Measurements from ENCODE around the gene BRINP2.

The BRINP2 gene

GRCh38 chr1:177306019-177306415 lies 135.3 kb downstream of the BRINP2 start:
- Histone ChIP-seq H3K27ac (ENCODE audit: low read depth, low read length, poor library complexity, severe bottlenecking) (no peak overlapping the region), H3K9ac (ENCODE audit: low read length) (no peak overlapping the region), H3K9me3 (ENCODE audit: low read length) (no peaks in the 10 kb centered on the region), H4K20me1 (ENCODE audit: insufficient read depth, low read length) (no peaks in the 10 kb centered on the region), H3K27me3 (ENCODE audit: insufficient read depth, low read length) (no peaks in the 10 kb centered on the region), H3K4me1 (ENCODE audit: insufficient read depth, low read length, severe bottlenecking) (no peaks in the 10 kb centered on the region), H3K36me3 (ENCODE audit: insufficient read depth, low read length) (no peaks in the 10 kb centered on the region), H3F3A (ENCODE audit: insufficient read depth, low read length) (no peaks in the 10 kb centered on the region), H3K4me3 (ENCODE audit: low read depth, low read length, poor library complexity, severe bottlenecking) (no peak overlapping the region), H3K9me2 (ENCODE audit: low read depth, low read length) (no peaks in the 10 kb centered on the region), H3K79me2 (ENCODE audit: insufficient read depth, low read length) (no peaks in the 10 kb centered on the region), H2AFZ (ENCODE audit: low read length) (no peak overlapping the region), H3K4me2 (ENCODE audit: low read length) (no peak overlapping the region)
- TF ChIP-seq, protein P1, sequence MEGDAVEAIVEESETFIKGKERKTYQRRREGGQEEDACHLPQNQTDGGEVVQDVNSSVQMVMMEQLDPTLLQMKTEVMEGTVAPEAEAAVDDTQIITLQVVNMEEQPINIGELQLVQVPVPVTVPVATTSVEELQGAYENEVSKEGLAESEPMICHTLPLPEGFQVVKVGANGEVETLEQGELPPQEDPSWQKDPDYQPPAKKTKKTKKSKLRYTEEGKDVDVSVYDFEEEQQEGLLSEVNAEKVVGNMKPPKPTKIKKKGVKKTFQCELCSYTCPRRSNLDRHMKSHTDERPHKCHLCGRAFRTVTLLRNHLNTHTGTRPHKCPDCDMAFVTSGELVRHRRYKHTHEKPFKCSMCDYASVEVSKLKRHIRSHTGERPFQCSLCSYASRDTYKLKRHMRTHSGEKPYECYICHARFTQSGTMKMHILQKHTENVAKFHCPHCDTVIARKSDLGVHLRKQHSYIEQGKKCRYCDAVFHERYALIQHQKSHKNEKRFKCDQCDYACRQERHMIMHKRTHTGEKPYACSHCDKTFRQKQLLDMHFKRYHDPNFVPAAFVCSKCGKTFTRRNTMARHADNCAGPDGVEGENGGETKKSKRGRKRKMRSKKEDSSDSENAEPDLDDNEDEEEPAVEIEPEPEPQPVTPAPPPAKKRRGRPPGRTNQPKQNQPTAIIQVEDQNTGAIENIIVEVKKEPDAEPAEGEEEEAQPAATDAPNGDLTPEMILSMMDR (IDR thresholded peaks at IDR 0.05; ENCODE audit: low read length), result no peak
- TF ChIP-seq EZH2 (IDR thresholded peaks at IDR 0.05; ENCODE audit: borderline replicate concordance, low read length), result no peak

DNA sequence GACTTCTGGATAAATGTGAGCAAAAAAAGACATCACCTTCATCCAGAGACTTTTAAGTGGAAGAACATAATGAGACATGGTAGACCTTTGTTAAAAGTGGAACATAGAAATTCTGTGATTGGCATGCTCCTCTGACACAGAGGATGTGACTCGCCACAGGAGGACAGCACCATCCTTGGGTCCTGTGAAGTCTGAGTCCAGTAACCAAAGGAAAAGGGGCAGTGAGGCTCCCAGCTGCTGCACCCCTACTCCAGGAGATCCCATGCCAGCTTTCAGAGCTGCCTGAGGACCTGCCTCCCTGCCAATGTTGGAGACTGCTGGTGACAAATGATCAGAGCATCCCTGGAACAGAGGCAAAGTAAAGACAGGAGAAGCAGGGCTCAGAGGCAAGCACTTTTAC lies 136.2 kb downstream of the BRINP2 start:
- no peaks in the 10 kb centered on the region for H3K9me2 ChIP-seq (ENCODE audit: low read depth, low read length)
- no peak overlapping the region for H3K27ac ChIP-seq (ENCODE audit: low read depth, low read length, poor library complexity, severe bottlenecking)
- H3K9me3 ChIP-seq (ENCODE audit: low read length), result no peaks in the 10 kb centered on the region
- no peaks in the 10 kb centered on the region for H3K4me1 ChIP-seq (ENCODE audit: insufficient read depth, low read length, severe bottlenecking)
- no peaks in the 10 kb centered on the region for H3K36me3 ChIP-seq (ENCODE audit: insufficient read depth, low read length)
- no peaks in the 10 kb centered on the region for H3F3A ChIP-seq (ENCODE audit: insufficient read depth, low read length)
- no peaks in the 10 kb centered on the region for H3K27me3 ChIP-seq (ENCODE audit: insufficient read depth, low read length)
- H3K4me2 ChIP-seq (ENCODE audit: low read length), result no peak overlapping the region
- H4K20me1 ChIP-seq (ENCODE audit: insufficient read depth, low read length), result no peaks in the 10 kb centered on the region
- H3K9ac ChIP-seq (ENCODE audit: low read length), result no peak overlapping the region
- H3K4me3 ChIP-seq (ENCODE audit: low read depth, low read length, poor library complexity, severe bottlenecking), result no peak overlapping the region
- no peak overlapping the region for H2AFZ ChIP-seq (ENCODE audit: low read length)
- H3K79me2 ChIP-seq (ENCODE audit: insufficient read depth, low read length), result no peaks in the 10 kb centered on the region
- no peak for TF ChIP-seq EZH2 (IDR thresholded peaks at IDR 0.05; ENCODE audit: borderline replicate concordance, low read length)
- TF ChIP-seq, protein P1 (IDR thresholded peaks at IDR 0.05; ENCODE audit: low read length), result no peak

DNA sequence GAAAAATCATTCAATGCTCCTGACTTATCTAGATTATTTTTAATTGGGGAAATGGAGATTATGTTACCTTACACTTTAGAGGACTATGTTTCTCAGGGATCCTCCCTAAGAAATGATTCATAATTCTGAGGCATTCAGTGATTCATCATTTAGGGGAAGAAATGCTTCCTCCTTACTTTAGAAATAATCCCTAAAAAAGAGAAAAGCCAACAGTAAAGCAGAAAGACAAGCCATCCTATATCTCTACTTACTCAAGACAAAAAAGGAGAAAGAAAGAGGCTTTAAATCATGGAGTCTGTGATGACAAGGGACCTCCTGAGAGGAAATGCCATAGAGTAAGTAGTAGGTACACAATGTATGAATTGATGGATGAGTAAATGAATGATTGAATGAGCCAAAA lies 137.0 kb downstream of the BRINP2 start:
- Histone ChIP-seq H3K4me2 (ENCODE audit: low read length) (no peak overlapping the region), H4K20me1 (ENCODE audit: insufficient read depth, low read length) (no peaks in the 10 kb centered on the region), H2AFZ (ENCODE audit: low read length) (no peak overlapping the region), H3K36me3 (ENCODE audit: insufficient read depth, low read length) (no peaks in the 10 kb centered on the region), H3K9ac (ENCODE audit: low read length) (no peak overlapping the region), H3K9me2 (ENCODE audit: low read depth, low read length) (no peaks in the 10 kb centered on the region), H3K9me3 (ENCODE audit: low read length) (no peaks in the 10 kb centered on the region), H3F3A (ENCODE audit: insufficient read depth, low read length) (no peaks in the 10 kb centered on the region), H3K4me3 (ENCODE audit: low read depth, low read length, poor library complexity, severe bottlenecking) (no peak overlapping the region), H3K79me2 (ENCODE audit: insufficient read depth, low read length) (no peaks in the 10 kb centered on the region), H3K27me3 (ENCODE audit: insufficient read depth, low read length) (no peaks in the 10 kb centered on the region), H3K27ac (ENCODE audit: low read depth, low read length, poor library complexity, severe bottlenecking) (no peak overlapping the region), H3K4me1 (ENCODE audit: insufficient read depth, low read length, severe bottlenecking) (no peaks in the 10 kb centered on the region)
- TF ChIP-seq, protein P1 (IDR thresholded peaks at IDR 0.05; ENCODE audit: low read length), result no peak
- TF ChIP-seq EZH2 (IDR thresholded peaks at IDR 0.05; ENCODE audit: borderline replicate concordance, low read length), result no peak
